ENCODE results near the gene TBX5.
"Not testable (repeated sequence)": the region's sequence is repeated elsewhere in the genome, so short reads cannot be mapped to it uniquely, and the experiment has no call there.

The TBX5 gene

DNA sequence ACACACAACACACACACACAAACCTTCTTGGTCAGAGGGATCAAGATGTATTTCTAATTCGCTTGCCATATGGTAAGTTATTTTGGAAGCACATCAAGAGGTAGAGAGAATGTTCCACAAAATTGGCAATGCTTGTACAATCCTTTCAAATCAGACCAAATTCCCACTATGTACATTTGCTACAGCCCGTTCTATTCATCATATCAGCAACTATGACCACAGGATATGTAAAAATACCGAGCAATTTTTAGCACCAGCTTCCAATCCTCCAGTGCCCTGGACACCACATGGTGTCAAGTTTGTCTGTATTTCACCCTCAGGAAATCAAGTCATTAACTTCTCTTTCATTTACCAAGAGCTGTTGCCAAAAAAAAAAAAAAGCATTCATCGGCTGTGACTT is 21.2 kb downstream of the TBX5 start:
- DNase-seq (ENCODE audit: low read depth in 2 of 3, low spot score in 1 of 3): no peak

DNA sequence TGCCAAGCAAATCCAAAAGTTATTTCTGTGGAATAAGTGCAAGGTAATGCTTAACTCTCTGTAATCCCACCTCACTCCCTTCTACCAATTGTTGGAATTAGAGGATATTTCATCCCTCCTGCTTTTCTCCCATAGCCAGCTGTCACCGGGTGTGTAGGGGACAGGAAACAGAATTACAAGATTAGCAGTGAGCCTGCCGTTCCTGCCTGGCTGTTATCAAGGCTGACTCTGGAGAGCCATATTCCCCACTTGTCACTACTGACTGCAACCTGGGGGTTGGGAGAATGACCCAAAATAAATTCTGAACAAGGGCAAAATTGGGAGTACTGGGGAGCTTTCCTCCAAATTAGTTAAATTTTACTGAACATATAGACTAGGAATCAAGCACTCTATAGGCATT is 24.8 kb downstream of the TBX5 start:
- no peak for DNase-seq (ENCODE audit: low read depth in 2 of 3, low spot score in 1 of 3)

DNA sequence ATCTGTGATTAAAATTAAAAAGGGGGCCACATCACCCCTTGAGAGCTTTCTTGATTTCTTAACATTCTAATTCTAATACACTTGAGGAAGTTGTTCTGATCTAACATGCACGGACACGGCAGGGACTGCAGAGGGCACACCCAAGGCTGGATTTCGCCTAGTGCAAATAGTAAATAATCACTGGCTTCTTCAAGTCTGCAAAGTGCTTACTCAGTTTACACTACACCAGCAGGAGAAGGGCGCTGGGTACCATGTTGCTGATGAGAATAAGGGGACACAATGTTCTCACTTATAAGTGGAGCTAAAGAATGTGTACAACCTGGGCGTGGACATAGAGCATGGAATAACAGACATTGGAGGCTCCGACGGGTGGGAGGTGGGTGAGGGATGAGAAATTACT is 34.2 kb downstream of the TBX5 start:
- DNase-seq (ENCODE audit: low read depth in 2 of 3, low spot score in 1 of 3): no peak

- DNase-seq (ENCODE audit: low read depth in 2 of 3, low spot score in 1 of 3): no peak
Measured at GRCh38 chr12:114371250-114371649, 34.7 kb downstream of the TBX5 start.

DNA sequence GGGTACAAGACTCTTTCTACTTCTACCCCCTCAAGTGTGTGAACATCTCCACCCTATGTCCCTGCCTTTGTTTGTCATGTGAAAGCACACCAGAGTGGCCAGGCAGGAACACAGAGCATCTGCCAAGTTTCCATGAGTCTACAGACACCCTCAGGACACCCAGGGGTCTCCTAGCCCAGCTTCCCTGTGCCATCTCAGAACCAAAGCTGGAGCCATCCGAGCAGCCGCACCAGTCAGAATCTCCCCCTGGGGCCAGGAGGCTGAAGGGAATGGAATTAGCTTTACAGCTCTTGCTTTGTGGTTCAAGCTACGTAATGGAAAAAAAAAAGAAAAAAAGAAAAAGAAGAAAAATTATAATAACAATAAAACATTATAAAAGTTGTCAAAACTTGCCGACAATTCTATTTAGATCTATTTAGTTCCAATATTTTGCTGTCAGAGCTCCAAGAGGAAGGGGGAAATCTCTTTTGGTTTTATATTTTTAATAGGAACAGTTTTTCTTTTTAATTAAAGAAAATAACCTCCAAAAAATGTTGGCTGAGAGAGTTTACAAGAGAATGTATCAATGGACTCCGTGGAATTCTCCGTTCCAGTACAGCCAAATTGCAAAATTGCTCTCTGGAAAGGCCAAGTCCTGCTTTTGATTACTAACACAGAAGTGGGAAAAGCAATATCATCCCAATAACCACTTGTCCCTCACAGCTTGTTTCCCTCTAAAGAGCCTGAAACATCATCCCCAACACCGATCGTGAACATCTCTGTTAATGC is 37.1 kb downstream of the TBX5 start:
- no peak for DNase-seq (ENCODE audit: low read depth in 2 of 3, low spot score in 1 of 3)

- DNase-seq (ENCODE audit: low read depth in 2 of 3, low spot score in 1 of 3): no peak
Measured at GRCh38 chr12:114361992-114362391, 44.0 kb downstream of the TBX5 start.

DNA sequence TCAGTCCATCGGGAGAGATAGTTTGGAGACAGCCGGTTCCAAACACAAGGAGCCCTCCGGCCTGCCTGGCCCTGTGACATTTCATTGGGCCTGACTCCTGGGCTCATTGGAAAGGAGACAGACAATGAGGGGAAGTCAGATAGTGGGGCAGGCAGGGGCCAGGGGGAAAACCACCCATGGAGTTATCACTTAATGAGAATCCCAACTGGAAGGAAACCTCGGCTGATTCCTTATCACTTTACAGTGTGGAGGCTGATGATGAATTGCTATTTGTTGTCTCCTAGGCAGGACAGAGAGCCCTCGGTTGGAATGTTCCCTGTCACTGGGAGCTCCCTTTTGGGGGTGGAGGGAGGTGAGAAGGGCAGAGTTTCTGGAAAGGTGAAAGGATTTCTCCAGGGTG is 44.4 kb downstream of the TBX5 start:
- DNase-seq (ENCODE audit: low read depth in 2 of 3, low spot score in 1 of 3): no peak

GRCh38 chr12:114360485-114360884 is 45.5 kb downstream of the TBX5 start:
- DNase-seq (ENCODE audit: low read depth in 2 of 3, low spot score in 1 of 3): no peak

- no peak for DNase-seq (ENCODE audit: low read depth in 2 of 3, low spot score in 1 of 3)
Measured at GRCh38 chr12:114355389-114356088, 50.4 kb downstream of the TBX5 start.

- not testable (repeated sequence) for DNase-seq (ENCODE audit: low read depth in 2 of 3, low spot score in 1 of 3)
Measured at GRCh38 chr12:114349239-114349638, 56.7 kb downstream of the TBX5 start.

GRCh38 chr12:114347861-114348260 is 58.1 kb downstream of the TBX5 start:
- no peak for DNase-seq (ENCODE audit: low read depth in 2 of 3, low spot score in 1 of 3)

DNA sequence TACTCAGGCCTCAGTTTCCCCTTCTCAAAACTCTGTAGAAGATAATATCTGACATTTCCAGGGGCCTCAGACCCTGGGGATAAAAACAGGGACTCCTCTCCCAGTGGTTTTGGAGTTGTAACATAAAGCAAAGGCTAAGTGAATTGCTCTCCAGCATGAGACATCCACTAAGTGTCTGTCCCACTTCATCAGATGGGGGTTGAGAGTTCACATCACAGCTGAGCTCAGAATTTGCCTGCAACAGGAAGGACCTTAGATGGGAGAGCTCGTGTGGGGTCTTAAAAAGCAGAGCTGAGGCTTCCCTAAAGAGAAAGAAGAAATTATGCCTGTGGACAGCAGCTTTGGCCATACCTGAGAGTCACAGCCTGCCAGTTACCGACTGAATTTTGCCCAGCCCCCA is 61.1 kb downstream of the TBX5 start:
- no peak for DNase-seq (ENCODE audit: low read depth in 2 of 3, low spot score in 1 of 3)

DNA sequence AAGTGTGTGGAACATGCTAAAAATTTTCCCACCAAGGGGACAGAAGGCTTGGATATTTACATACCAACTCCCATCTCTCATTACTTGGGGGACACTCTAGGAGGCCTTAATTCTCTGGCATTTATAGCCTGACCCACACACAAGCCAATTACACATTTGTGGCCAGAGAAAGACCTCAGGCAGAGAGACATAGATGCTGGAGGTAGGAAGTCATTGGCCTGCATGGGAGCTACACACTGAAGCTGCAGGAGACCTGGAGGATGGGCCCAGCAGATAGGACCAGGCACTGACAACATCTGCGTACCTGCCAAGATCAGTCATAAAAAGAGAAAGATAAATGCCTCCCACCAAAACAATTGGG is 61.7 kb downstream of the TBX5 start:
- no peak for DNase-seq (ENCODE audit: low read depth in 2 of 3, low spot score in 1 of 3)

DNA sequence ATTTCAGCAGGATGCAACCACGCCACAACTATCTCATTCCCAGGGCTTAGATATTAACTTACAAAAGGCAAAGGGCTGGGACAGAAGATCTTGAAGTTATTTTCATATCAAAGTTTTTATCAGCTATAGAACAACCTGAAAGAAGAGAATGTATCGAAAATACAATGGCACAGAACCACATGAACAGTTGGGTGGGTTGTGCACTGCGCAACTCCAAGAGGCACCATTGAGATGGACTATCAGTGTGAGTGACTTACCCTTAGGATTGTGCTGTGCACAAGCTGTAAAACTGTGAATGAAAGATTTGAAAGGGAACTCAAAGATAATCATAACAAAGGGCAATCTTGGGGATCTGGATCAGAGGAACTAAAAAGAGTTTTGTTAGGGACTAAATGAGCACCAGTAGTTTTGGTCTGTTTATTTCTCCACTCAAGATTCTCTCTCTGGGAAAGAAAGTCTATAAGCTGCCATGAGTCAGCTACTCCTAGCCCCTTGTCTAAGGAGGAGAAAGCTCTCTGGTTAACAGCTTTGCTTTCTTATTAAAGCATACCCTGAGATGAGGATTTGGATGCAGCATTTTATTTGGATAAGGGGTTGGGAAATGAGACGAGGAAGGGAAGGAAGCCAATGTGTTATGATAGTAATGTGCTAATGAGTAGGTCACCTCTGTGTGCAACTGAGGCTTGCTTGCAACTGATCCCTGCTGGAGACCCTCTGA is 62.2 kb downstream of the TBX5 start:
- no peak for DNase-seq (ENCODE audit: low read depth in 2 of 3, low spot score in 1 of 3)

- no peak for DNase-seq (ENCODE audit: low read depth in 2 of 3, low spot score in 1 of 3)
Measured at GRCh38 chr12:114342656-114343055, 63.3 kb downstream of the TBX5 start.

- no peak for DNase-seq (ENCODE audit: low read depth in 2 of 3, low spot score in 1 of 3)
Measured at GRCh38 chr12:114341635-114342034, 64.3 kb downstream of the TBX5 start.

DNA sequence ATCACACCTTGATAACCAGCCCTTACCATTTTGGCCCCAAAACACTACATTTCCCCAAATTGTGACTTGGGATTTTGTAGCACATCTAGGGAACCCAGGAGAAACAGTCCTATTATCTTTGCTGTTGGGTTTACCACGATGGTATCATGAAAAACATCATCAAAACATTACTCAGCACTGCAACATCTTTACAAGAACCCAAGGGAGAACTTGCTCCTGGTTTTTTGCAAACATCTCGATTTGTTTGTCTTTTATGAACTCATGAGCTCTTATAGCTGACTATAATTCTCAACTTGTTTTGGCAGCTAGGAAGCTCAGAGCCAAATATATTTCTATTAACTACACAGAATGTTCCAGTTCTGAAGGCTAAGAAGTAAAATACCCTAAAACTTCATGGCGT is 65.7 kb downstream of the TBX5 start:
- DNase-seq (ENCODE audit: low read depth in 2 of 3, low spot score in 1 of 3): no peak

- DNase-seq (ENCODE audit: low read depth in 2 of 3, low spot score in 1 of 3): no peak
Measured at GRCh38 chr12:114339626-114340025, 66.3 kb downstream of the TBX5 start.

GRCh38 chr12:114335607-114336006 is 70.3 kb downstream of the TBX5 start:
- DNase-seq (ENCODE audit: low read depth in 2 of 3, low spot score in 1 of 3): no peak

DNA sequence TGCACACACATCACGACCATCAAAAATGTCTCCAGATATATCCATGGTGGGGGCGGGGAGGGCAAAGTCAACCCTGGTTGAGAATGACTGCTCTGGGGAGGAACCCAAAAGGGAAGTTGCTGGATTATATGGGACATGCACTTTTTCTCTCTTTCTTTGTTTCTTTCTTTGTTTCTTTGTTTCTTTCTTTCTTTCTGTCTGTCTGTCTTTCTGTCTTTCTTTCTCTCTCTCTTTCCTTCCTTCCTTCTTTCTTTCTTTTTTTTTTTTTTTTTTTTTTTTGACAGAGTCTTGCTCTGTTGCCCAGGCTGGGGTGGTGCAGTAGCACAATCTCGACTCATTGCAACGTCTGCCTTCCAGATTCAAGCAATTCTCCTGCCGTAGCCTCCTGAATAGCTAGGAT is 71.5 kb downstream of the TBX5 start:
- DNase-seq (ENCODE audit: low read depth in 2 of 3, low spot score in 1 of 3): no peak

DNA sequence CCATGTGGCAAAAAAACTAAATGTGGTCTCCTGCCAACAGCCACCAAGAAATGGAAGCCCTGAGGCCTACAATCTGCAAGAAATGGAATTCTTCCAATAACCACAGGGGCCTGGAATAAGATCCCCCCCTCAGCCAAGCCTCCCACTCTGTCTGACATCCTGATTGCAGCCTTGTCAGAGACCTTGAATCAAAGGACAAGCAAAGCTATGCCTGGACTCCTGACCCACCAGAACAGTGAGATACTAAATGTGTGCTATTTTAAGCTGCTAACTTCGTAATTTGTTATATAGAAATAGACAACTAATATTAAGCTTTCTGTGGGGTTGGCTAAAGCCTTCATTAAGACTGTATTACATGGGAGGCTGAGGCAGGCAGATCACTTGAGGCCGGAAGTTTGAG is 77.7 kb downstream of the TBX5 start:
- DNase-seq (ENCODE audit: low read depth in 2 of 3, low spot score in 1 of 3): no peak

- no peak for DNase-seq (ENCODE audit: low read depth in 2 of 3, low spot score in 1 of 3)
Measured at GRCh38 chr12:114327765-114328164, 78.2 kb downstream of the TBX5 start.
